Esophagus muscularis mucosa (tissue), 4 donors: ENCODE measurements around the gene CYB561. TPM values are rescaled to one million over a fixed set of nuclear protein-coding genes. Genes with fewer than 3 reads are reported as not detected.
A peak's percentile ranks its signal among the peaks of the same experiment; 100 is the strongest.

Experiments used
- DNase-seq: peaks from one replicate; pipeline ENCODE4 v3.0.0-alpha.2; 2017; ENCODE audit errors: extremely low spot score
- H3K27ac ChIP-seq, 4 donors: fragments of 200-600 bp; sonication (generic); replicated peaks in 1 of 4; 1 replicate in 3 of 4; 2 replicates in 1 of 4; pipeline ENCODE4 v1.5.1; 2016 to 2019; ENCODE audit warnings: mild to moderate bottlenecking in 1 of 4
- H3K27me3 ChIP-seq, 4 donors: fragments of 200-600 bp; sonication (generic); one replicate each; pipeline versions ENCODE4 v1.5.1 to v1.6.0; 2016 to 2019
- H3K36me3 ChIP-seq, 4 donors: fragments of 200-600 bp; sonication (generic); one replicate each; pipeline ENCODE4 v1.5.1; 2016 to 2019
- H3K4me1 ChIP-seq, 4 donors: fragments of 200-600 bp; sonication (generic); one replicate each; pipeline ENCODE4 v1.5.1; 2016 to 2019
- H3K4me3 ChIP-seq, 4 donors: fragments of 200-600 bp; sonication (generic); 1 replicate in 2 of 4; 2 replicates in 2 of 4; pipeline ENCODE4 v1.5.1; 2016 to 2019; ENCODE audit warnings: mild to moderate bottlenecking in 4 of 4, moderate library complexity in 1 of 4
- H3K9me3 ChIP-seq, 4 donors: fragments of 200-600 bp; sonication (generic); 1 replicate in 3 of 4; 2 replicates in 1 of 4; pipeline ENCODE4 v1.5.1; 2016 to 2019
- CTCF ChIP-seq, 3 experiments: fragments of 200-600 bp in 2 of 3; fragments of 450-650 bp in 1 of 3; sonication (generic) in 2 of 3; IDR thresholded peaks; one replicate each; pipeline ENCODE4 v1.5.1; 2017 to 2019; ENCODE audit warnings: antibody characterized with exemption in 3 of 3, mild to moderate bottlenecking in 2 of 3, moderate library complexity in 1 of 3
- EP300 ChIP-seq: sonication (generic); formaldehyde crosslinking; IDR thresholded peaks from one replicate; pipeline ENCODE4 v1.6.1; 2017; ENCODE audit warnings: antibody characterized with exemption
- POLR2A ChIP-seq: fragments of 450-650 bp; IDR thresholded peaks from one replicate; pipeline ENCODE4 v1.6.1; 2017; ENCODE audit warnings: antibody characterized with exemption, moderate library complexity, mild to moderate bottlenecking, low read depth
- POLR2AphosphoS5 ChIP-seq, 2 donors: sonication (generic); formaldehyde crosslinking; IDR thresholded peaks; one replicate each; pipeline ENCODE4 v1.6.1; 2017; ENCODE audit warnings: antibody characterized with exemption in 2 of 2
- WGBS: methylation state at CpG from one replicate; pipeline ENCODE4 v1.1.5; 2018; 5-methylcytosine and 5-hydroxymethylcytosine counted together
- intact Hi-C: fragments of 100-400 bp; cut with DNase I; formaldehyde crosslinking; loops from one replicate; pipeline ENCODE4 v1.15.1; 2023
- total RNA-seq, 4 donors: library from RNA; depleted of rRNA; stranded (reverse); fragments of >200 nt; gene quantifications; one replicate each; pipeline versions ENCODE4 v1.1.0 to v1.2.1, GENCODE V29; 2016

CYB561 gene
- total RNA-seq, 4 donors from 2014 or later = 8.8 to 17.0 (median 13.2) TPM

- Histone ChIP-seq H3K4me1 (peaks cover 30 to 63% (median 60%) of the 10 kb centered on the region in 4 donors), H3K27me3 (peaks cover 0 to 8% (median 0%) of the 10 kb centered on the region in 4 donors), H3K9me3 (no peaks in the 10 kb centered on the region), H3K4me3 (no peak overlapping the region), H3K27ac (peak overlapping the region; percentile 44 to 74 (median 57)), H3K36me3 (peaks cover 0 to 4% (median 0%) of the 10 kb centered on the region in 4 donors)
- TF ChIP-seq POLR2AphosphoS5 (IDR thresholded peaks at IDR 0.05) (peak; percentile 28 to 60), CTCF (IDR thresholded peaks at IDR 0.05) (no peak)
- intact Hi-C loops = no loop called here
- peak; percentile 96 for DNase-seq
- WGBS = 71% methylated on average over 23 of the region's 32 CpGs
Observed at GRCh38 chr17:63433746-63434591, 12.1 kb downstream of the CYB561 start.

GRCh38 chr17:63431939-63432804 lies 13.9 kb downstream of the CYB561 start:
- TF ChIP-seq EP300 = no peak
- no peak for TF ChIP-seq POLR2AphosphoS5 (IDR thresholded peaks at IDR 0.05)
- no peak for TF ChIP-seq POLR2A
- TF ChIP-seq CTCF (IDR thresholded peaks at IDR 0.05) = no peak
- H3K4me1 ChIP-seq = peaks cover 28 to 45% (median 43%) of the 10 kb centered on the region in 4 donors
- H3K36me3 ChIP-seq = peaks cover 0 to 4% (median 0%) of the 10 kb centered on the region in 4 donors
- intact Hi-C loops = no loop called here
- no peak for DNase-seq
- H3K9me3 ChIP-seq = no peaks in the 10 kb centered on the region
- no peak overlapping the region for H3K4me3 ChIP-seq
- no peaks in the 10 kb centered on the region for H3K27me3 ChIP-seq
- 81% methylated on average over 15 of the region's 16 CpGs for WGBS
- peak overlapping the region; percentile 9 to 74 (median 44) for H3K27ac ChIP-seq

- DNase-seq = no peak
- no peak overlapping the region for H3K27ac ChIP-seq
- H3K36me3 ChIP-seq = peaks cover 0 to 4% (median 0%) of the 10 kb centered on the region in 4 donors
- intact Hi-C loops = no loop called here
- 90% methylated on average over 7 of the region's 7 CpGs for WGBS
- H3K9me3 ChIP-seq = no peaks in the 10 kb centered on the region
- H3K27me3 ChIP-seq = no peaks in the 10 kb centered on the region
- H3K4me1 ChIP-seq = peaks cover 28 to 40% (median 37%) of the 10 kb centered on the region in 4 donors
- no peak overlapping the region for H3K4me3 ChIP-seq
- TF ChIP-seq POLR2AphosphoS5 (IDR thresholded peaks at IDR 0.05) = no peak
- no peak for TF ChIP-seq EP300
- no peak for TF ChIP-seq CTCF (IDR thresholded peaks at IDR 0.05)
- TF ChIP-seq POLR2A = no peak
Observed at GRCh38 chr17:63431618-63431938, 14.5 kb downstream of the CYB561 start.

- Histone ChIP-seq H3K4me3 (no peak overlapping the region), H3K4me1 (peaks cover 19 to 34% (median 28%) of the 10 kb centered on the region in 4 donors), H3K9me3 (no peaks in the 10 kb centered on the region), H3K27me3 (no peaks in the 10 kb centered on the region), H3K36me3 (no peaks in the 10 kb centered on the region), H3K27ac (no peak overlapping the region)
- no peak for DNase-seq
- 88% methylated on average over 11 of the region's 11 CpGs for WGBS
- TF ChIP-seq POLR2A (no peak), CTCF (IDR thresholded peaks at IDR 0.05) (no peak)
- intact Hi-C loops = no loop called here
Observed at GRCh38 chr17:63430223-63430622, 15.9 kb downstream of the CYB561 start.
